IMR-90 (cell line): ENCODE data around the gene WIPI1. TPM values are rescaled to one million over a fixed set of nuclear protein-coding genes. Genes with fewer than 3 reads are reported as not detected.

ENCODE experiments used
- ATAC-seq: fragments of 200-7000 bp; cut with Tn5 transposase; 2 replicates; pipeline ENCODE4 v1.9.1; 2020; ENCODE audit warnings: low read depth, mild to moderate bottlenecking, moderate library complexity
- BruUV-seq: library from RNA; stranded (reverse); fragments of 400-500 nt; replicated peaks from 2 replicates; lab custom pipeline; 2021; lab: Mats Ljungman, UMichigan
- CTCF ChIA-PET: fragments of 300-600 bp; formaldehyde crosslinking; extraction: SDS; loops from one replicate; lab custom pipeline; 2021; ENCODE audit warnings: antibody characterized with exemption; lab: Yijun Ruan, JAX
- POLR2A ChIA-PET: fragments of 300-600 bp; sonication (Branson Sonifier 250); formaldehyde crosslinking; loops from one replicate; lab custom pipeline; 2022; ENCODE audit warnings: antibody characterized with exemption; ENCODE audit not compliant: unreplicated experiment; lab: Charles Lee
- DNase-seq: peaks from one replicate; pipeline ENCODE4 v3.0.0; 2013
- H2AFZ ChIP-seq: replicated peaks from 2 replicates; pipeline ENCODE3; 2013; ENCODE audit warnings: low read length, mild to moderate bottlenecking; ENCODE audit not compliant: poor library complexity
- H2AK5ac ChIP-seq: 2 replicates; pipeline ENCODE4 v1.6.1; 2013; ENCODE audit warnings: low read depth, low read length, inconsistent platforms
- H2AK9ac ChIP-seq: replicated peaks from 2 replicates; pipeline ENCODE3; 2013; ENCODE audit warnings: mild to moderate bottlenecking, low read depth, low read length, moderate library complexity; ENCODE audit not compliant: poor library complexity
- H2BK120ac ChIP-seq: 2 replicates; pipeline ENCODE4 v1.6.1; 2013; ENCODE audit warnings: low read depth, low read length, inconsistent platforms
- H2BK15ac ChIP-seq: 3 replicates; pipeline ENCODE4 v1.6.1; 2013; ENCODE audit warnings: low read depth, low read length, inconsistent platforms
- H2BK20ac ChIP-seq: 2 replicates; pipeline ENCODE4 v1.6.1; 2013; ENCODE audit warnings: low read depth, mild to moderate bottlenecking, inconsistent platforms, low read length, moderate library complexity
- H2BK5ac ChIP-seq: 2 replicates; pipeline ENCODE4 v1.6.1; 2013; ENCODE audit warnings: mild to moderate bottlenecking, low read depth, low read length, inconsistent platforms; ENCODE audit not compliant: poor library complexity, severe bottlenecking
- H3K14ac ChIP-seq: replicated peaks from 2 replicates; pipeline ENCODE4 v1.6.1; 2013; ENCODE audit warnings: low read depth, low read length, inconsistent platforms
- H3K18ac ChIP-seq: 2 replicates; pipeline ENCODE4 v1.6.1; 2013; ENCODE audit warnings: low read depth, low read length, control low read depth
- H3K23ac ChIP-seq: 2 replicates; pipeline ENCODE4 v1.6.1; 2013; ENCODE audit warnings: low read depth, low read length, inconsistent platforms
- H3K27ac ChIP-seq: 2 replicates; pipeline ENCODE4 v1.5.1; 2013; ENCODE audit warnings: mild to moderate bottlenecking, control low read depth, low read length; ENCODE audit not compliant: insufficient read depth
- H3K27me3 ChIP-seq: 2 replicates; pipeline ENCODE4 v1.6.1; 2013; ENCODE audit warnings: low read length; ENCODE audit not compliant: control insufficient read depth, insufficient read depth
- H3K36me3 ChIP-seq: 2 replicates; pipeline ENCODE4 v1.6.1; 2013; ENCODE audit warnings: low read length, mixed read lengths; ENCODE audit not compliant: control insufficient read depth, insufficient read depth
- H3K4ac ChIP-seq: 2 replicates; pipeline ENCODE4 v1.6.1; 2013; ENCODE audit warnings: low read depth, low read length, inconsistent platforms
- H3K4me1 ChIP-seq: 2 replicates; pipeline ENCODE4 v1.6.1; 2013; ENCODE audit warnings: low read length, mixed read lengths; ENCODE audit not compliant: control insufficient read depth, insufficient read depth
- H3K4me2 ChIP-seq: 2 replicates; pipeline ENCODE4 v1.6.1; 2013; ENCODE audit warnings: low read depth, mild to moderate bottlenecking, control low read depth, low read length, moderate library complexity
- H3K4me3 ChIP-seq: 2 replicates; pipeline ENCODE4 v1.5.1; 2013; ENCODE audit warnings: low read depth, mild to moderate bottlenecking, control low read depth, low read length, moderate library complexity; ENCODE audit not compliant: insufficient read depth
- H3K56ac ChIP-seq: 2 replicates; pipeline ENCODE4 v1.6.1; 2013; ENCODE audit warnings: low read length, inconsistent platforms; ENCODE audit not compliant: insufficient read depth; ENCODE audit errors: extremely low read depth
- H3K79me1 ChIP-seq, 2 experiments: 2 replicates each; pipeline ENCODE4 v1.6.1; 2013; ENCODE audit warnings: low read length in 2 of 2, inconsistent platforms in 1 of 2, low read depth in 1 of 2
- H3K9ac ChIP-seq: 2 replicates; pipeline ENCODE4 v1.6.1; 2013; ENCODE audit warnings: low read depth, low read length, control low read depth
- H3K9me1 ChIP-seq: 2 replicates; pipeline ENCODE4 v1.6.1; 2013; ENCODE audit warnings: low read length, inconsistent platforms; ENCODE audit not compliant: insufficient read depth
- H3K9me3 ChIP-seq: 2 replicates; pipeline ENCODE4 v1.6.1; 2013; ENCODE audit warnings: low read length; ENCODE audit not compliant: control insufficient read depth, insufficient read depth
- H4K20me1 ChIP-seq: 2 replicates; pipeline ENCODE4 v1.6.1; 2013; ENCODE audit warnings: low read length, inconsistent platforms; ENCODE audit not compliant: insufficient read depth
- H4K5ac ChIP-seq: 2 replicates; pipeline ENCODE4 v1.6.1; 2013; ENCODE audit warnings: mild to moderate bottlenecking, low read depth, low read length, control low read depth
- H4K8ac ChIP-seq, 2 experiments: 2 replicates each; pipeline ENCODE4 v1.6.1; 2013; ENCODE audit warnings: low read depth in 2 of 2, low read length in 2 of 2, control low read depth in 1 of 2, inconsistent platforms in 1 of 2
- H4K91ac ChIP-seq: 2 replicates; pipeline ENCODE4 v1.6.1; 2013; ENCODE audit warnings: low read depth, low read length, inconsistent platforms; ENCODE audit not compliant: insufficient read depth
- BHLHE40 ChIP-seq: fragments of 150-350 bp; IDR thresholded peaks from 2 replicates; pipeline ENCODE4 v1.6.1; 2016; ENCODE audit warnings: mild to moderate bottlenecking, low read depth, low read length
- CEBPB ChIP-seq: IDR thresholded peaks from 2 replicates; pipeline ENCODE4 v1.6.1; 2012; ENCODE audit warnings: low read depth, low read length, improper control_type of control experiment
- CTCF ChIP-seq: conservative IDR thresholded peaks from 2 replicates; pipeline ENCODE4 v1.5.1; 2012; ENCODE audit warnings: mild to moderate bottlenecking, low read depth, low read length, improper control_type of control experiment
- FOS ChIP-seq: fragments of 150-350 bp; IDR thresholded peaks from 2 replicates; pipeline ENCODE4 v1.6.1; 2016; ENCODE audit warnings: low read depth, low read length
- POLR2A ChIP-seq: IDR thresholded peaks from 2 replicates; pipeline ENCODE4 v1.6.1; 2012; ENCODE audit warnings: mild to moderate bottlenecking, low read depth, low read length
- RAD21 ChIP-seq: IDR thresholded peaks from 2 replicates; pipeline ENCODE4 v1.6.1; 2012; ENCODE audit warnings: low read length, improper control_type of control experiment
- SMC3 ChIP-seq: fragments of 150-350 bp; IDR thresholded peaks from 2 replicates; pipeline ENCODE4 v1.6.1; 2016; ENCODE audit warnings: low read depth, mild to moderate bottlenecking, antibody characterized with exemption, low read length, moderate library complexity
- USF2 ChIP-seq: fragments of 150-350 bp; IDR thresholded peaks from 2 replicates; pipeline ENCODE4 v1.6.1; 2017; ENCODE audit warnings: mild to moderate bottlenecking, antibody characterized with exemption, low read length, low read depth
- WGBS, 2 experiments: methylation state at CpG; one replicate each; pipeline versions ENCODE4 v1.1.5 to v1.1.7; 2013; ENCODE audit warnings: missing lambda C conversion rate in 2 of 2; ENCODE audit not compliant: insufficient read length in 1 of 2; ENCODE audit errors: extremely low coverage in 2 of 2; 5-methylcytosine and 5-hydroxymethylcytosine counted together
- dilution Hi-C: fragments of 300-500 bp; cut with HindIII; formaldehyde crosslinking; loops from one replicate; pipeline ENCODE4 v1.14.3; 2018; ENCODE audit warnings: low sequenced_read_pairs; ENCODE audit not compliant: unreplicated experiment
- in situ Hi-C: fragments of 300-500 bp; cut with MboI; formaldehyde crosslinking; loops from 3 replicates; pipeline ENCODE4 v1.14.3; 2019; ENCODE audit warnings: low sequenced_read_pairs, inconsistent platforms, mixed read lengths
- intact Hi-C: fragments of 100-400 bp; cut with micrococcal nuclease; formaldehyde crosslinking; loops from 2 replicates; pipeline ENCODE4 v1.10.0; 2022
- polyA plus RNA-seq, 3 experiments: library from polyadenylated mRNA; depleted of rRNA; stranded (reverse); fragments of >200 nt; gene quantifications; 2 replicates each; pipeline ENCODE4 v1.2.3, GENCODE V29; 2012; ENCODE audit warnings: low replicate concordance in 1 of 3
- total RNA-seq: library from RNA; depleted of rRNA; stranded (reverse); fragments of >200 nt; gene quantifications from 2 replicates; pipeline ENCODE4 v1.2.3, GENCODE V29; 2012

WIPI1 gene
- total and polyA plus RNA-seq, 2 of the 4 experiments (the other 2 are of a cell fraction) = 78.6 to 129 TPM

GRCh38 chr17:68398691-68399637 is 58.3 kb downstream of the WIPI1 start:
- H3K56ac ChIP-seq = no peak overlapping the region
- no CpG with 5 or more reads among the region's 11 CpGs for WGBS, 2 experiments
- in situ Hi-C loops (no loop called here), intact Hi-C loops (loop anchor here (1.0 kb wide), 1 partner anchor 136 kb away; no protein-coding TSS in a partner anchor), dilution Hi-C loops (no loop called here)
- H3K14ac ChIP-seq = peak overlapping the region; percentile 56
- ATAC-seq = peak; percentile 95
- no peak for TF ChIP-seq POLR2A
- TF ChIP-seq CEBPB = no peak
- TF ChIP-seq RAD21 = peak; percentile 89
- no peak for TF ChIP-seq BHLHE40
- TF ChIP-seq SMC3 = peak; percentile 81
- TF ChIP-seq CTCF = peak; percentile 90
- no peak for TF ChIP-seq FOS
- no peak for TF ChIP-seq USF2
- no peak overlapping the region for H2BK5ac ChIP-seq
- H2BK15ac ChIP-seq = peak overlapping the region; percentile 51; the same call in 1 of the 3 replicates
- peak overlapping the region; percentile 91 for H2AFZ ChIP-seq
- no peak overlapping the region for H3K4me3 ChIP-seq
- H4K8ac ChIP-seq = peak overlapping the region; percentile 25 to 93; a peak in 3 of 4 replicates
- peaks cover 5% of the 10 kb centered on the region for H3K9me1 ChIP-seq
- 0 out of 2 replicates have a peak overlapping the region, but pooled peaks have one; percentile 0 for H3K27ac ChIP-seq
- no peaks in the 10 kb centered on the region for H3K27me3 ChIP-seq
- no TSS peak for BruUV-seq
- H3K4ac ChIP-seq = peak overlapping the region; percentile 42
- DNase-seq = peak; percentile 81
- no peak overlapping the region for H3K4me2 ChIP-seq
- peaks cover 4% of the 10 kb centered on the region for H3K4me1 ChIP-seq
- no peaks in the 10 kb centered on the region for H3K36me3 ChIP-seq
- H2BK20ac ChIP-seq = peak overlapping the region; percentile 42
- ChIA-PET POLR2A (interaction anchor here (0.5 to 1.6 kb wide), 2 partner anchors 24 to 109 kb away, joined by 4 to 8 read pairs; partner anchors contain the start of gene SLC16A6), CTCF (interaction anchor here (0.5 to 2.2 kb wide), 27 partner anchors 10 to 152 kb away, joined by 3 to 34 read pairs (median 4); partner anchors contain the start of genes ARSG, SLC16A6 and WIPI1)
- H4K20me1 ChIP-seq = no peaks in the 10 kb centered on the region
- H3K18ac ChIP-seq = peak overlapping the region; percentile 18
- peak overlapping the region; percentile 7; the same call in 1 of the 2 replicates for H3K9ac ChIP-seq
- peak overlapping the region; percentile 87 for H2AK5ac ChIP-seq
- peak overlapping the region; percentile 81 for H4K91ac ChIP-seq
- no peaks in the 10 kb centered on the region; the same call in 1 of the 2 replicates for H3K9me3 ChIP-seq
- H2AK9ac ChIP-seq = peak overlapping the region; percentile 97
- H4K5ac ChIP-seq = peak overlapping the region; percentile 8; the same call in 1 of the 2 replicates
- H3K23ac ChIP-seq = peak overlapping the region; percentile 4
- no peaks in the 10 kb centered on the region for H3K79me1 ChIP-seq
- H2BK120ac ChIP-seq = peak overlapping the region; percentile 79
